KMS-11 (cell line): ENCODE data around the gene BRICD5.

ENCODE experiments used
- H2AFZ ChIP-seq: fragments of 200-600 bp; sonication (generic); 2 replicates; pipeline ENCODE4 v1.6.1; 2016; ENCODE audit warnings: antibody characterized with exemption, mixed run types, low read depth
- H3K27ac ChIP-seq: fragments of 200-600 bp; sonication (generic); 2 replicates; pipeline ENCODE4 v1.6.1; 2016; ENCODE audit warnings: mild to moderate bottlenecking, mixed run types
- H3K27me3 ChIP-seq: fragments of 200-600 bp; sonication (generic); 2 replicates; pipeline ENCODE4 v1.6.1; 2017; ENCODE audit warnings: mild to moderate bottlenecking, low read depth, mixed run types, moderate library complexity; ENCODE audit not compliant: insufficient read depth
- H3K36me3 ChIP-seq: fragments of 200-600 bp; sonication (generic); 2 replicates; pipeline ENCODE4 v1.6.1; 2017; ENCODE audit warnings: mild to moderate bottlenecking, mixed run types; ENCODE audit not compliant: insufficient read depth
- H3K4me1 ChIP-seq: fragments of 200-600 bp; sonication (generic); 2 replicates; pipeline ENCODE4 v1.6.1; 2016; ENCODE audit warnings: mild to moderate bottlenecking, low read depth, mixed run types; ENCODE audit not compliant: poor library complexity, severe bottlenecking
- H3K4me2 ChIP-seq: fragments of 200-600 bp; sonication (generic); 2 replicates; pipeline ENCODE4 v1.7.0; 2016; ENCODE audit warnings: mild to moderate bottlenecking, mixed run types
- H3K4me3 ChIP-seq: fragments of 200-600 bp; sonication (generic); IDR thresholded peaks from 2 replicates; pipeline ENCODE4 v1.6.1; 2017; ENCODE audit warnings: low read depth, low read length, mixed read lengths; ENCODE audit not compliant: insufficient read depth
- H3K79me2 ChIP-seq: fragments of 200-600 bp; sonication (generic); 2 replicates; pipeline ENCODE4 v1.6.1; 2016; ENCODE audit warnings: low read depth, mixed run types; ENCODE audit not compliant: insufficient read depth
- H3K9ac ChIP-seq: fragments of 200-600 bp; sonication (generic); 2 replicates; pipeline ENCODE4 v1.6.1; 2016; ENCODE audit warnings: mild to moderate bottlenecking, mixed run types
- H4K20me1 ChIP-seq: fragments of 200-600 bp; sonication (generic); 2 replicates; pipeline ENCODE4 v1.6.1; 2016; ENCODE audit warnings: mild to moderate bottlenecking, mixed run types; ENCODE audit not compliant: insufficient read depth
- TF ChIP-seq, protein P1 (sequence below): fragments of 200-600 bp; sonication (generic); conservative IDR thresholded peaks from 2 replicates; pipeline ENCODE4 v1.6.1; 2017; ENCODE audit warnings: low read depth, mild to moderate bottlenecking, antibody characterized with exemption, low read length, moderate library complexity, mixed read lengths

The BRICD5 gene

DNA sequence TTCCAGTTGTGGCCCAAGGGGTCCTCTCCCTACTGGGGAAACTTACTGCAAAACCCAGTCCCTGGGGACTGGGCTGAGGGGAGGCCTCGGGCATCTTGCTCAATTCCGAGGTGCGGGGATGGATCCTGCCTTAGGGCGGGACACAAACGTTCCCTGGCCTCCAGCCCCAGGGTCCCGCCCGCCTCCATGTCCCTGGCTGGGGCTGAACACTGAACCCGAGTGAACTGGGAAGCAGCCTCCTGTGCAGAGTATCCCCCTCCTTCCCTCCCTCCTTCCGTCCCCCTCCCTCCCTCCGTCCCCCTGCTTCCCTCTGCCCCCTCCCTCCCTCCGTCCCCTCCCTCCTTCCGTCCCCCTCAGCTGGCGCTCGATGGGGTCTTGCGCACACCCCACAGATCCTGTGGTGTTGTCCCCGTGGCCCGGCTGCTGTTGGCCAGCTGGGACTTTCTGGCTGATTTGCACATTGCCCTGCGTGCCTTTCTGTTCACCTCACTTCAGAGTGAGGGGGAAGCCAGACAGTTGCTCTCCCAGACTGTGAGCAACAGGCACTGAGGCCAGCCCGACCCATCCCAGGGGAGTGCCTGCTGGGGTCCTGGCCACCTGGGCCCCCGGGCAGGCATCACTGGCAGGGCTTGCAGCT, 49.6 kb downstream of the BRICD5 start:
- no peak overlapping the region for H3K27ac ChIP-seq
- no peak overlapping the region for H3K9ac ChIP-seq
- H4K20me1 ChIP-seq, result no peaks in the 10 kb centered on the region
- TF ChIP-seq, protein P1, sequence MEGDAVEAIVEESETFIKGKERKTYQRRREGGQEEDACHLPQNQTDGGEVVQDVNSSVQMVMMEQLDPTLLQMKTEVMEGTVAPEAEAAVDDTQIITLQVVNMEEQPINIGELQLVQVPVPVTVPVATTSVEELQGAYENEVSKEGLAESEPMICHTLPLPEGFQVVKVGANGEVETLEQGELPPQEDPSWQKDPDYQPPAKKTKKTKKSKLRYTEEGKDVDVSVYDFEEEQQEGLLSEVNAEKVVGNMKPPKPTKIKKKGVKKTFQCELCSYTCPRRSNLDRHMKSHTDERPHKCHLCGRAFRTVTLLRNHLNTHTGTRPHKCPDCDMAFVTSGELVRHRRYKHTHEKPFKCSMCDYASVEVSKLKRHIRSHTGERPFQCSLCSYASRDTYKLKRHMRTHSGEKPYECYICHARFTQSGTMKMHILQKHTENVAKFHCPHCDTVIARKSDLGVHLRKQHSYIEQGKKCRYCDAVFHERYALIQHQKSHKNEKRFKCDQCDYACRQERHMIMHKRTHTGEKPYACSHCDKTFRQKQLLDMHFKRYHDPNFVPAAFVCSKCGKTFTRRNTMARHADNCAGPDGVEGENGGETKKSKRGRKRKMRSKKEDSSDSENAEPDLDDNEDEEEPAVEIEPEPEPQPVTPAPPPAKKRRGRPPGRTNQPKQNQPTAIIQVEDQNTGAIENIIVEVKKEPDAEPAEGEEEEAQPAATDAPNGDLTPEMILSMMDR, result no peak
- H3K27me3 ChIP-seq, result no peaks in the 10 kb centered on the region
- no peak overlapping the region for H3K4me2 ChIP-seq
- no peak overlapping the region for H3K4me3 ChIP-seq
- no peak overlapping the region for H2AFZ ChIP-seq
- H3K36me3 ChIP-seq, result no peaks in the 10 kb centered on the region
- H3K79me2 ChIP-seq, result peaks cover 69% of the 10 kb centered on the region
- H3K4me1 ChIP-seq, result peaks cover 15% of the 10 kb centered on the region
